GM12872 (cell line): ENCODE measurements around the gene CAST.

Experiments used
- CTCF ChIP-seq: IDR thresholded peaks from 3 replicates; pipeline ENCODE4 v1.5.1; 2011; ENCODE audit warnings: low read depth, mild to moderate bottlenecking, low read length, moderate library complexity; ENCODE audit not compliant: insufficient read depth

Gene CAST

GRCh38 chr5:96816991-96817390, 154.8 kb downstream of the CAST start:
- TF ChIP-seq CTCF: no peak

GRCh38 chr5:96817506-96817905, 155.3 kb downstream of the CAST start:
- TF ChIP-seq CTCF: no peak

- no peak for TF ChIP-seq CTCF
Measured at GRCh38 chr5:96818125-96818788, 156.1 kb downstream of the CAST start.

- no peak for TF ChIP-seq CTCF
Measured at GRCh38 chr5:96819806-96820205, 157.6 kb downstream of the CAST start.

- TF ChIP-seq CTCF: no peak
Measured at GRCh38 chr5:96821260-96821916, 159.2 kb downstream of the CAST start.

- no peak; the same call in 2 of the 3 replicates for TF ChIP-seq CTCF
Measured at GRCh38 chr5:96822686-96823459, 160.7 kb downstream of the CAST start.

GRCh38 chr5:96823900-96824380, 161.8 kb downstream of the CAST start:
- TF ChIP-seq CTCF: no peak
